Measurements from ENCODE around the gene MPPED1. TPM values are rescaled to one million over a fixed set of nuclear protein-coding genes. Genes with fewer than 3 reads are reported as not detected.

MPPED1 gene
- total RNA-seq, 1 experiment from 2014 or later: 0.35 TPM

- Mint-ChIP-seq H3K27ac (no peak overlapping the region; the same call in 1 of the 2 replicates), H3K4me3 (no peak overlapping the region), H3K4me1 (peaks cover 13% of the 10 kb centered on the region), H3K27me3 (ENCODE audit: low read depth) (no peaks in the 10 kb centered on the region; the same call in 1 of the 2 replicates), H3K9me3 (no peaks in the 10 kb centered on the region), H3K36me3 (no peaks in the 10 kb centered on the region)
- DNase-seq (ENCODE audit: low spot score) (no peak), ATAC-seq (no peak)
- TF ChIP-seq EMX1 (CRISPR knock-in tag; IDR thresholded peaks at IDR 0.05) (no peak), NR3C1 (CRISPR knock-in tag; conservative IDR thresholded peaks at IDR 0.05; ENCODE audit: low read depth) (no peak), NR2C2 (CRISPR knock-in tag; IDR thresholded peaks at IDR 0.05) (no peak), AR (CRISPR knock-in tag; IDR thresholded peaks at IDR 0.05) (no peak), CTCF (IDR thresholded peaks at IDR 0.05) (no peak), ZBTB43 (CRISPR knock-in tag; IDR thresholded peaks at IDR 0.05) (no peak), E2F1 (CRISPR knock-in tag; IDR thresholded peaks at IDR 0.05) (no peak), AFF4 (CRISPR knock-in tag; IDR thresholded peaks at IDR 0.05; ENCODE audit: borderline replicate concordance) (no peak), ZBTB21 (CRISPR knock-in tag; IDR thresholded peaks at IDR 0.05; ENCODE audit: borderline replicate concordance) (no peak)
- CTCF ChIA-PET: interaction anchor here (0.7 to 1.7 kb wide), 4 partner anchors 12 to 208 kb away, joined by 3 to 5 read pairs (median 4); no protein-coding TSS in a partner anchor
- POLR2A ChIA-PET: no interaction called here
Observed at GRCh38 chr22:43439368-43440103, 27.7 kb downstream of the MPPED1 start.

GRCh38 chr22:43440104-43440387 lies 28.2 kb downstream of the MPPED1 start:
- POLR2A ChIA-PET: no interaction called here
- DNase-seq (ENCODE audit: low spot score) (no peak), ATAC-seq (no peak)
- Mint-ChIP-seq H3K27ac (no peak overlapping the region), H3K4me1 (peaks cover 13% of the 10 kb centered on the region), H3K36me3 (no peaks in the 10 kb centered on the region), H3K9me3 (no peaks in the 10 kb centered on the region), H3K4me3 (no peak overlapping the region), H3K27me3 (ENCODE audit: low read depth) (no peaks in the 10 kb centered on the region; the same call in 1 of the 2 replicates)
- CTCF ChIA-PET: interaction anchor here (1.7 kb wide), 1 partner anchor 76 kb away, joined by 5 read pairs; no protein-coding TSS in a partner anchor
- TF ChIP-seq ESRRA (CRISPR knock-in tag; IDR thresholded peaks at IDR 0.05; ENCODE audit: borderline replicate concordance) (no peak), ZNF416 (CRISPR knock-in tag; IDR thresholded peaks at IDR 0.05) (no peak), ATF3 (CRISPR knock-in tag; conservative IDR thresholded peaks at IDR 0.05) (no peak), SOX15 (CRISPR knock-in tag; IDR thresholded peaks at IDR 0.05) (no peak), USF2 (CRISPR knock-in tag; IDR thresholded peaks at IDR 0.05) (no peak), SMAD4 (CRISPR knock-in tag; IDR thresholded peaks at IDR 0.05) (no peak), ZNF317 (CRISPR knock-in tag; IDR thresholded peaks at IDR 0.05; ENCODE audit: borderline replicate concordance, low read depth) (no peak), ARID4B (CRISPR knock-in tag; IDR thresholded peaks at IDR 0.05; ENCODE audit: borderline replicate concordance) (no peak)

Data from WTC11 (cell line).